SK-N-SH treated with all-trans-retinoic acid at 6 μM for 48 hours (cell line): ENCODE data around the gene ECHDC3.

Experiments used
- ATAC-seq: fragments of 200-7000 bp; cut with Tn5 transposase; 3 replicates; pipeline ENCODE4 v1.9.1; 2020; ENCODE audit warnings: mild to moderate bottlenecking, moderate library complexity
- ARNTL ChIP-seq: fragments of 450-650 bp; formaldehyde crosslinking; IDR thresholded peaks from 2 replicates; pipeline ENCODE4 v1.5.0; 2020; ENCODE audit warnings: low read depth, mild to moderate bottlenecking, moderate library complexity, borderline replicate concordance
- BACH2 ChIP-seq: fragments of 250-450 bp; sonication (Bioruptor Pico); IDR thresholded peaks from 2 replicates; pipeline ENCODE4 v1.9.0; 2021; ENCODE audit warnings: mild to moderate bottlenecking, borderline replicate concordance
- CSRNP3 ChIP-seq: fragments of 250-450 bp; sonication (Bioruptor Pico); IDR thresholded peaks from 2 replicates; pipeline ENCODE4 v1.5.1; 2021; ENCODE audit warnings: mild to moderate bottlenecking, moderate library complexity
- ESRRG ChIP-seq: fragments of 250-450 bp; sonication (Bioruptor Pico); IDR thresholded peaks from 2 replicates; pipeline ENCODE4 v1.6.1; 2021; ENCODE audit warnings: mild to moderate bottlenecking
- GLIS3 ChIP-seq: fragments of 250-450 bp; sonication (Bioruptor Pico); IDR thresholded peaks from 2 replicates; pipeline ENCODE4 v1.5.0; 2020; ENCODE audit warnings: mild to moderate bottlenecking, moderate library complexity
- ISL1 ChIP-seq: fragments of 250-450 bp; sonication (Bioruptor Pico); IDR thresholded peaks from 2 replicates; pipeline ENCODE4 v2.1.2; 2022; ENCODE audit warnings: mild to moderate bottlenecking, moderate library complexity
- PATZ1 ChIP-seq: fragments of 250-450 bp; sonication (Bioruptor Pico); IDR thresholded peaks from 2 replicates; pipeline ENCODE4 v1.8.0; 2020; ENCODE audit warnings: mild to moderate bottlenecking, moderate library complexity, borderline replicate concordance
- POU6F1 ChIP-seq: fragments of 250-450 bp; sonication (Bioruptor Pico); IDR thresholded peaks from 2 replicates; pipeline ENCODE4 v1.8.0; 2021; ENCODE audit warnings: low read depth, mild to moderate bottlenecking, moderate library complexity, borderline replicate concordance
- PPARA ChIP-seq: fragments of 250-450 bp; sonication (Bioruptor Pico); IDR thresholded peaks from 2 replicates; pipeline ENCODE4 v1.5.0; 2020; ENCODE audit warnings: mild to moderate bottlenecking, borderline replicate concordance
- RARB ChIP-seq: fragments of 250-450 bp; sonication (Bioruptor Pico); IDR thresholded peaks from 2 replicates; pipeline ENCODE4 v1.8.0; 2021; ENCODE audit warnings: mild to moderate bottlenecking, moderate library complexity
- SNAI2 ChIP-seq: fragments of 250-450 bp; sonication (Bioruptor Pico); IDR thresholded peaks from 2 replicates; pipeline ENCODE4 v1.5.0; 2020; ENCODE audit warnings: mild to moderate bottlenecking, moderate library complexity
- TOX ChIP-seq: fragments of 250-450 bp; sonication (Bioruptor Pico); IDR thresholded peaks from 2 replicates; pipeline ENCODE4 v1.8.0; 2021; ENCODE audit warnings: mild to moderate bottlenecking, moderate library complexity, borderline replicate concordance
- TSHZ2 ChIP-seq: fragments of 250-450 bp; sonication (Bioruptor Pico); IDR thresholded peaks from 2 replicates; pipeline ENCODE4 v1.5.0; 2020; ENCODE audit warnings: mild to moderate bottlenecking, moderate library complexity
- ZC3H10 ChIP-seq: fragments of 250-450 bp; sonication (Bioruptor Pico); IDR thresholded peaks from 2 replicates; pipeline ENCODE4 v1.5.1; 2021; ENCODE audit warnings: mild to moderate bottlenecking, moderate library complexity
- ZFP3 ChIP-seq: fragments of 250-450 bp; sonication (Bioruptor Pico); IDR thresholded peaks from 2 replicates; pipeline ENCODE4 v1.5.0; 2020; ENCODE audit warnings: mild to moderate bottlenecking, moderate library complexity
- ZFP30 ChIP-seq: fragments of 450-650 bp; formaldehyde crosslinking; IDR thresholded peaks from 2 replicates; pipeline ENCODE4 v1.5.0; 2022; ENCODE audit warnings: mild to moderate bottlenecking, moderate library complexity
- ZNF565 ChIP-seq: fragments of 450-650 bp; formaldehyde crosslinking; conservative IDR thresholded peaks from 2 replicates; pipeline ENCODE4 v1.5.0; 2020; ENCODE audit warnings: low read depth, mild to moderate bottlenecking, moderate library complexity
- ZNF70 ChIP-seq: fragments of 450-650 bp; formaldehyde crosslinking; IDR thresholded peaks from 2 replicates; pipeline ENCODE4 v1.5.0; 2020; ENCODE audit warnings: mild to moderate bottlenecking, moderate library complexity
- ZNF8 ChIP-seq: fragments of 450-650 bp; formaldehyde crosslinking; IDR thresholded peaks from 2 replicates; pipeline ENCODE4 v1.5.0; 2020; ENCODE audit warnings: mild to moderate bottlenecking, moderate library complexity

ECHDC3 gene

GRCh38 chr10:11720260-11720741, 21.9 kb upstream of the ECHDC3 start (continued):
- TF ChIP-seq CSRNP3 (CRISPR knock-in tag) (no peak), ESRRG (CRISPR knock-in tag) (no peak), PATZ1 (CRISPR knock-in tag) (no peak), RARB (CRISPR knock-in tag) (no peak), ZFP3 (CRISPR knock-in tag) (no peak), PPARA (no peak)

GRCh38 chr10:11721806-11722205, 20.4 kb upstream of the ECHDC3 start:
- TF ChIP-seq BACH2 (no peak), ESRRG (CRISPR knock-in tag) (no peak), ZC3H10 (no peak), SNAI2 (CRISPR knock-in tag) (no peak)
- TF ChIP-seq, all 23 proteins: peak for 0
- ATAC-seq: no peak

- no peak for ATAC-seq
- TF ChIP-seq PATZ1 (CRISPR knock-in tag) (no peak), ZNF565 (no peak), ISL1 (CRISPR knock-in tag) (no peak), POU6F1 (CRISPR knock-in tag) (no peak)
- TF ChIP-seq, all 23 proteins: peak for 0
Measured at GRCh38 chr10:11723359-11723758, 18.8 kb upstream of the ECHDC3 start.

- peak; percentile 97 for ATAC-seq
- TF ChIP-seq ISL1 (CRISPR knock-in tag) (no peak), GLIS3 (CRISPR knock-in tag) (no peak), ZNF8 (CRISPR knock-in tag) (no peak), ARNTL (no peak), TSHZ2 (no peak), CSRNP3 (CRISPR knock-in tag) (no peak), BACH2 (no peak), ZNF70 (CRISPR knock-in tag) (no peak), PATZ1 (CRISPR knock-in tag) (no peak), SNAI2 (CRISPR knock-in tag) (no peak), TOX (CRISPR knock-in tag) (no peak), ESRRG (CRISPR knock-in tag) (no peak), ZFP30 (CRISPR knock-in tag) (no peak), ZNF565 (no peak), ZC3H10 (no peak), POU6F1 (CRISPR knock-in tag) (no peak)
Measured at GRCh38 chr10:11724938-11725776, 17.0 kb upstream of the ECHDC3 start.
